NB4 (cell line): ENCODE data around the gene TMEM97.

Experiments used
- POLR2A ChIP-seq: IDR thresholded peaks from 2 replicates; pipeline ENCODE4 v1.6.1; 2011; ENCODE audit warnings: mild to moderate bottlenecking; ENCODE audit not compliant: insufficient read length; ENCODE audit errors: extremely low read depth
- TF ChIP-seq, protein P1 (sequence below): IDR thresholded peaks from one replicate; pipeline ENCODE4 v1.5.1; 2012; ENCODE audit warnings: low read depth, low read length

DNA sequence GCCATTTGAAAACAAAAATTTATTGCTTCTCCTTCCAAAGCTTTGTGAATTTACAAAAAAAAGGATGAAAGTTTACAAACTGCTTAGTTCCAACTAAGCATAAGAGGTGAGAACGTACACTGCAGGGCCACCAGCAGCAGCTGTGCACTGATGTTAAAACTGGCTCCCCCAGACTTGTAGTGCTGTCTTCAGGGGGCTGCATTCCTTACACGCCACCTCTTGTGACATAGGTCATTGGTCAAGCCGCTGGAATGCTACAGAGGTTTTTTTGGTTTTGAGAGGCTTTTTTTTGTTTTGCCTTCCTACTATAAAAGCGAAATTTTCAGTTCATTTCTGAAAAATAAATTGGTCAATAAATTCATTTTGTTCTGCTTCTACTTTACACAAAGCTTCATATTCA lies 9.3 kb downstream of the TMEM97 start:
- no peak for TF ChIP-seq POLR2A
- TF ChIP-seq, protein P1, sequence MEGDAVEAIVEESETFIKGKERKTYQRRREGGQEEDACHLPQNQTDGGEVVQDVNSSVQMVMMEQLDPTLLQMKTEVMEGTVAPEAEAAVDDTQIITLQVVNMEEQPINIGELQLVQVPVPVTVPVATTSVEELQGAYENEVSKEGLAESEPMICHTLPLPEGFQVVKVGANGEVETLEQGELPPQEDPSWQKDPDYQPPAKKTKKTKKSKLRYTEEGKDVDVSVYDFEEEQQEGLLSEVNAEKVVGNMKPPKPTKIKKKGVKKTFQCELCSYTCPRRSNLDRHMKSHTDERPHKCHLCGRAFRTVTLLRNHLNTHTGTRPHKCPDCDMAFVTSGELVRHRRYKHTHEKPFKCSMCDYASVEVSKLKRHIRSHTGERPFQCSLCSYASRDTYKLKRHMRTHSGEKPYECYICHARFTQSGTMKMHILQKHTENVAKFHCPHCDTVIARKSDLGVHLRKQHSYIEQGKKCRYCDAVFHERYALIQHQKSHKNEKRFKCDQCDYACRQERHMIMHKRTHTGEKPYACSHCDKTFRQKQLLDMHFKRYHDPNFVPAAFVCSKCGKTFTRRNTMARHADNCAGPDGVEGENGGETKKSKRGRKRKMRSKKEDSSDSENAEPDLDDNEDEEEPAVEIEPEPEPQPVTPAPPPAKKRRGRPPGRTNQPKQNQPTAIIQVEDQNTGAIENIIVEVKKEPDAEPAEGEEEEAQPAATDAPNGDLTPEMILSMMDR, result no peak
